H1 (cell line): ENCODE data around the gene GRM4. TPM values are rescaled to one million over a fixed set of nuclear protein-coding genes. Genes with fewer than 3 reads are reported as not detected.

Source experiments
- CTCF ChIA-PET: fragments of 300-600 bp; sonication (Branson Sonifier 250); formaldehyde crosslinking; loops from one replicate; lab custom pipeline; 2021; ENCODE audit not compliant: partially characterized antibody; lab: Charles Lee
- POLR2A ChIA-PET: fragments of 300-600 bp; sonication (Branson Sonifier 250); formaldehyde crosslinking; loops from one replicate; lab custom pipeline; 2021; ENCODE audit warnings: inconsistent platforms; ENCODE audit not compliant: partially characterized antibody; lab: Charles Lee
- DNase-seq, 2 experiments: peaks; one replicate each; pipeline versions ENCODE4 v3.0.0 to v3.0.0-alpha.2; 2010 to 2022; ENCODE audit warnings: low spot score in 2 of 2, low read depth in 1 of 2, mixed read lengths in 1 of 2
- FAIRE-seq: peaks from 2 replicates; lab custom pipeline; 2011; peaks lifted over from hg19 to GRCh38; lab: Jason Lieb, UNC
- H2AFZ ChIP-seq: 2 replicates; pipeline ENCODE4 v1.8.1; 2012; ENCODE audit warnings: low read length, inconsistent platforms
- H2AK5ac ChIP-seq: 2 replicates; pipeline ENCODE4 v1.6.1; 2013; ENCODE audit warnings: low read depth, low read length
- H2BK120ac ChIP-seq: replicated peaks from 2 replicates; pipeline ENCODE3; 2013; ENCODE audit warnings: low read depth, low read length, inconsistent platforms
- H2BK12ac ChIP-seq: 2 replicates; pipeline ENCODE4 v1.6.1; 2013; ENCODE audit warnings: low read depth, low read length
- H2BK15ac ChIP-seq: 2 replicates; pipeline ENCODE4 v1.6.1; 2013; ENCODE audit warnings: low read length
- H2BK20ac ChIP-seq: 2 replicates; pipeline ENCODE4 v1.6.1; 2013; ENCODE audit warnings: low read length
- H2BK5ac ChIP-seq: 2 replicates; pipeline ENCODE4 v1.6.1; 2013; ENCODE audit warnings: low read depth, low read length
- H3K14ac ChIP-seq: 2 replicates; pipeline ENCODE4 v1.6.1; 2013; ENCODE audit warnings: inconsistent platforms; ENCODE audit not compliant: insufficient read length
- H3K18ac ChIP-seq: 2 replicates; pipeline ENCODE4 v1.6.1; 2013; ENCODE audit warnings: low read length; ENCODE audit errors: extremely low read depth
- H3K23ac ChIP-seq: 2 replicates; pipeline ENCODE4 v1.6.1; 2013; ENCODE audit warnings: inconsistent platforms; ENCODE audit not compliant: insufficient read length
- H3K23me2 ChIP-seq: 2 replicates; pipeline ENCODE4 v1.6.1; 2013; ENCODE audit warnings: low read depth, low read length
- H3K27ac ChIP-seq: 2 replicates; pipeline ENCODE4 v1.6.1; 2011; ENCODE audit warnings: low read depth, low read length, inconsistent platforms
- H3K27me3 ChIP-seq, 4 experiments: replicated peaks in 1 of 4; 1 replicate in 1 of 4; 2 replicates in 3 of 4; pipeline versions ENCODE4 v1.6.1 to v1.8.1; 2011 to 2013; ENCODE audit warnings: low read length in 3 of 4, mild to moderate bottlenecking in 3 of 4, inconsistent platforms in 2 of 4, mixed read lengths in 2 of 4, moderate library complexity in 1 of 4; ENCODE audit not compliant: control insufficient read depth in 3 of 4, insufficient read depth in 3 of 4; ENCODE audit errors: extremely low read depth in 1 of 4
- H3K36me3 ChIP-seq, 4 experiments: 2 replicates each; pipeline versions ENCODE4 v1.6.1 to v1.8.1; 2011 to 2013; ENCODE audit warnings: mild to moderate bottlenecking in 4 of 4, low read length in 3 of 4, moderate library complexity in 2 of 4, control low read depth in 1 of 4, inconsistent platforms in 1 of 4; ENCODE audit not compliant: insufficient read depth in 4 of 4, control insufficient read depth in 2 of 4
- H3K4ac ChIP-seq: replicated peaks from 2 replicates; pipeline ENCODE3; 2013; ENCODE audit warnings: low read length, low read depth, mixed read lengths, inconsistent platforms; ENCODE audit not compliant: insufficient read length
- H3K4me1 ChIP-seq, 4 experiments: replicated peaks in 1 of 4; 1 replicate in 1 of 4; 2 replicates in 3 of 4; pipeline versions ENCODE4 v1.6.1 to v1.8.1; 2011 to 2013; ENCODE audit warnings: low read length in 3 of 4, inconsistent platforms in 2 of 4, mixed read lengths in 1 of 4; ENCODE audit not compliant: insufficient read depth in 4 of 4, control insufficient read depth in 3 of 4
- H3K4me2 ChIP-seq, 2 experiments: 2 replicates each; pipeline versions ENCODE4 v1.6.1 to v1.8.1; 2011 to 2013; ENCODE audit warnings: low read depth in 2 of 2, low read length in 2 of 2, control low read depth in 1 of 2, inconsistent platforms in 1 of 2, mild to moderate bottlenecking in 1 of 2; ENCODE audit not compliant: insufficient read depth in 1 of 2
- H3K4me3 ChIP-seq, 4 experiments: fragments of 200-600, 300-600 bp in 1 of 4; sonication (generic), shearing (Covaris generic), sonication (Bioruptor Twin) in 1 of 4; 2 replicates each; pipeline versions ENCODE4 v1.5.1 to v1.8.1; 2011 to 2016; ENCODE audit warnings: low read length in 4 of 4, low read depth in 3 of 4, control low read depth in 2 of 4, inconsistent platforms in 2 of 4, mild to moderate bottlenecking in 2 of 4, mixed read lengths in 1 of 4, moderate library complexity in 1 of 4; ENCODE audit not compliant: insufficient read depth in 2 of 4; ENCODE audit errors: extremely low read depth in 1 of 4
- H3K56ac ChIP-seq: replicated peaks from 2 replicates; pipeline ENCODE3; 2013; ENCODE audit warnings: low read depth, mild to moderate bottlenecking, mixed read lengths, low read length, inconsistent platforms; ENCODE audit not compliant: insufficient read length
- H3K79me1 ChIP-seq: 2 replicates; pipeline ENCODE4 v1.6.1; 2013; ENCODE audit warnings: low read depth, low read length, control low read depth
- H3K79me2 ChIP-seq, 2 experiments: 2 replicates each; pipeline versions ENCODE4 v1.6.1 to v1.8.1; 2012 to 2013; ENCODE audit warnings: low read length in 2 of 2, mild to moderate bottlenecking in 2 of 2, inconsistent platforms in 1 of 2; ENCODE audit not compliant: insufficient read depth in 2 of 2, control insufficient read depth in 1 of 2
- H3K9ac ChIP-seq, 4 experiments: replicated peaks in 1 of 4; 1 replicate in 1 of 4; 2 replicates in 3 of 4; pipeline versions ENCODE4 v1.6.1 to v1.8.1; 2011 to 2013; ENCODE audit warnings: low read depth in 3 of 4, low read length in 3 of 4, control low read depth in 2 of 4, mild to moderate bottlenecking in 2 of 4, moderate library complexity in 2 of 4, inconsistent platforms in 1 of 4; ENCODE audit errors: extremely low read depth in 1 of 4
- H3K9me3 ChIP-seq, 2 experiments: 2 replicates each; pipeline versions ENCODE4 v1.6.1 to v1.8.1; 2012 to 2013; ENCODE audit warnings: mild to moderate bottlenecking in 2 of 2, moderate library complexity in 2 of 2, control low read depth in 1 of 2, inconsistent platforms in 1 of 2, low read depth in 1 of 2, low read length in 1 of 2, mixed read lengths in 1 of 2; ENCODE audit not compliant: insufficient read depth in 2 of 2
- H4K20me1 ChIP-seq, 2 experiments: replicated peaks in 1 of 2; 2 replicates each; pipeline versions ENCODE3 to v1.8.1; 2011 to 2013; ENCODE audit warnings: inconsistent platforms in 2 of 2, low read length in 2 of 2, mild to moderate bottlenecking in 1 of 2; ENCODE audit not compliant: insufficient read depth in 2 of 2, control insufficient read depth in 1 of 2
- H4K5ac ChIP-seq: 2 replicates; pipeline ENCODE4 v1.6.1; 2013; ENCODE audit warnings: low read length, low read depth, mixed read lengths, inconsistent platforms; ENCODE audit not compliant: insufficient read length
- H4K8ac ChIP-seq: 2 replicates; pipeline ENCODE4 v1.8.0; 2013; ENCODE audit warnings: mild to moderate bottlenecking, moderate library complexity, low read length, inconsistent platforms; ENCODE audit not compliant: insufficient read depth; ENCODE audit errors: extremely low read depth
- H4K91ac ChIP-seq: replicated peaks from 2 replicates; pipeline ENCODE3; 2013; ENCODE audit warnings: low read length, mixed read lengths, inconsistent platforms; ENCODE audit not compliant: insufficient read length
- CTCF ChIP-seq, 3 experiments: IDR thresholded peaks; 1 replicate in 2 of 3; 2 replicates in 1 of 3; pipeline versions ENCODE4 v1.5.1 to v1.6.1; 2011; ENCODE audit warnings: low read length in 3 of 3, mild to moderate bottlenecking in 3 of 3, inconsistent platforms in 2 of 3, low read depth in 1 of 3, moderate library complexity in 1 of 3; ENCODE audit not compliant: insufficient read depth in 1 of 3; ENCODE audit errors: control extremely low read depth in 1 of 3
- GABPA ChIP-seq: IDR thresholded peaks from 2 replicates; pipeline ENCODE4 v1.6.1; 2011; ENCODE audit warnings: mild to moderate bottlenecking, low read length, moderate library complexity, borderline replicate concordance; ENCODE audit not compliant: insufficient read depth
- GTF2F1 ChIP-seq: IDR thresholded peaks from 2 replicates; pipeline ENCODE4 v1.6.1; 2012; ENCODE audit warnings: low read depth, low read length, improper control_type of control experiment, borderline replicate concordance
- NRF1 ChIP-seq: IDR thresholded peaks from 2 replicates; pipeline ENCODE4 v1.6.1; 2011; ENCODE audit warnings: mild to moderate bottlenecking, low read depth, low read length, improper control_type of control experiment
- RNF2 ChIP-seq: fragments of 200-900, 300-1000 bp; sonication (generic); IDR thresholded peaks from 2 replicates; pipeline ENCODE4 v1.7.1; 2016; ENCODE audit warnings: borderline replicate concordance, low read depth, mild to moderate bottlenecking, antibody characterized with exemption, low read length; ENCODE audit not compliant: poor library complexity, severe bottlenecking; ENCODE audit errors: missing control alignments
- WGBS, 2 experiments: shearing (Covaris generic) in 1 of 2; methylation state at CpG; one replicate each; pipeline versions ENCODE4 v1.1.6 to v1.1.7; 2013 to 2015; ENCODE audit warnings: low lambda C conversion rate in 2 of 2, mixed read lengths in 2 of 2, inconsistent platforms in 1 of 2, low coverage in 1 of 2, missing lambda C conversion rate in 1 of 2; ENCODE audit not compliant: insufficient replicate concordance in 2 of 2, insufficient coverage in 1 of 2, insufficient read length in 1 of 2; ENCODE audit errors: extremely low coverage in 1 of 2, missing lambda C conversion rate in 1 of 2; 5-methylcytosine and 5-hydroxymethylcytosine counted together
- polyA plus RNA-seq, 7 experiments: library from polyadenylated mRNA; depleted of rRNA in 3 of 7; stranded (reverse) in 5 of 7; unstranded in 2 of 7; fragments of >200 nt in 5 of 7; fragments of 200-250 nt in 2 of 7; gene quantifications; 1 replicate in 5 of 7; 2 replicates in 1 of 7; 4 replicates in 1 of 7; pipeline versions ENCODE4 v1.2.1 to v1.2.3, GENCODE V29; 2011 to 2013; ENCODE audit warnings: missing spikeins in 2 of 7, mixed read lengths in 2 of 7
- total RNA-seq: library from RNA; stranded (reverse); fragmentation: NEBNext Ultra II Directional; extraction: Animal tissue kit (Norgen Biotek cat#: 25700); gene quantifications from 2 replicates; pipeline ENCODE4 v1.2.1, GENCODE V29; 2021

GRM4 gene
- total and polyA plus RNA-seq, 2 of the 8 experiments (the other 6 are each of a cell fraction or from before 2014, with no cell fraction given) = 19.6 to 21.5 TPM

GRCh38 chr6:34035161-34035560 lies 110.7 kb downstream of the GRM4 start:
- H4K8ac ChIP-seq = no peak overlapping the region
- H3K18ac ChIP-seq = no peak overlapping the region
- H2BK120ac ChIP-seq = no peak overlapping the region
- peaks cover 5% of the 10 kb centered on the region for H3K79me1 ChIP-seq
- no peak overlapping the region for H2BK5ac ChIP-seq
- DNase-seq (no peak), FAIRE-seq (no peak)
- 100% methylated on average over 1 of the region's 1 CpG; no CpG with 5 or more reads in 1 of the 2 experiments for WGBS, 2 experiments
- no peak overlapping the region for H3K56ac ChIP-seq
- H4K91ac ChIP-seq = no peak overlapping the region
- no peak overlapping the region for H3K23ac ChIP-seq
- H2BK15ac ChIP-seq = no peak overlapping the region
- H3K79me2 ChIP-seq = no peaks in the 10 kb centered on the region; a peak in 1 of 4 replicates
- no peak overlapping the region for H3K14ac ChIP-seq
- no peak overlapping the region for H3K27ac ChIP-seq
- peaks cover 0 to 6% (median 0%) of the 10 kb centered on the region in 4 experiments; a peak in 1 of 7 replicates for H3K4me1 ChIP-seq
- no peak overlapping the region for H3K9ac ChIP-seq
- no peaks in the 10 kb centered on the region; a peak in 1 of 8 replicates for H3K36me3 ChIP-seq
- ChIA-PET CTCF (interaction anchor here (0.8 to 3.1 kb wide), 4 partner anchors 11 to 56 kb away, joined by 3 to 15 read pairs (median 3); no protein-coding TSS in a partner anchor), POLR2A (no interaction called here)
- TF ChIP-seq GTF2F1 (no peak), CTCF (IDR thresholded peaks at IDR 0.05; ENCODE audit: control extremely low read depth in 1 of 3, insufficient read depth in 1 of 3, low read depth in 1 of 3, low read length in 3 of 3) (no peak), RNF2 (no peak), NRF1 (no peak), GABPA (no peak)
- no peak overlapping the region for H3K4me2 ChIP-seq
- H2AFZ ChIP-seq = no peak overlapping the region
- H3K23me2 ChIP-seq = no peaks in the 10 kb centered on the region
- no peaks in the 10 kb centered on the region for H3K9me3 ChIP-seq
- H2AK5ac ChIP-seq = no peak overlapping the region
- peaks cover 0 to 6% of the 10 kb centered on the region in 2 experiments for H4K20me1 ChIP-seq
- H3K27me3 ChIP-seq = no peaks in the 10 kb centered on the region
- H3K4ac ChIP-seq = no peak overlapping the region
- H4K5ac ChIP-seq = no peak overlapping the region
- no peak overlapping the region for H3K4me3 ChIP-seq
- H2BK20ac ChIP-seq = no peak overlapping the region
- no peak overlapping the region for H2BK12ac ChIP-seq
